GM18505 (cell line): Measurements from ENCODE around the gene FAM217B.

Experiments
- ATAC-seq: cut with Tn5 transposase; IDR thresholded peaks from one replicate; pipeline ENCODE4 v1.9.1; 2021; ENCODE audit not compliant: unreplicated experiment
- POLR2A ChIP-seq: IDR thresholded peaks from 4 replicates; pipeline ENCODE4 v1.6.1; 2011; ENCODE audit warnings: borderline replicate concordance; ENCODE audit not compliant: insufficient read depth, insufficient read length; ENCODE audit errors: extremely low read depth

Gene FAM217B

DNA sequence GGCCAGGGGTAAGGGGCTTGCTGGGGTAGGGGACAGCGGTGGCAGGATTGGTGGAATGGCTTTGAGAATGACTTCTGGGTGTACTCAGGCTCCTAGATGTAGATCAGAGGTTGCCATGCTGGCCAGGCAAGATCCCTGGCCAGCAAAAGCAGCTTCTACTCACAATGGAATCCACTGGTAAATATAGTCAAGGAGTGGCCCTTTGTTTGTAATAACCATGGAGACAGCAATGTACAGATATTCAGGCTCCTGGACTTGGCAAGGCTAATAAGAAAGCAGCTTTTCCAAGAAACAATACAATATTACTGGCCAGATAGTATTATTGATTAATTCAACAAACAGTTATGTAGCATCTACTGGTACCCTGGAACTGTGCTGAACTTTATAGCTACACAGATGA lies 55.9 kb downstream of the FAM217B start:
- ATAC-seq = no peak
- TF ChIP-seq POLR2A = no peak

DNA sequence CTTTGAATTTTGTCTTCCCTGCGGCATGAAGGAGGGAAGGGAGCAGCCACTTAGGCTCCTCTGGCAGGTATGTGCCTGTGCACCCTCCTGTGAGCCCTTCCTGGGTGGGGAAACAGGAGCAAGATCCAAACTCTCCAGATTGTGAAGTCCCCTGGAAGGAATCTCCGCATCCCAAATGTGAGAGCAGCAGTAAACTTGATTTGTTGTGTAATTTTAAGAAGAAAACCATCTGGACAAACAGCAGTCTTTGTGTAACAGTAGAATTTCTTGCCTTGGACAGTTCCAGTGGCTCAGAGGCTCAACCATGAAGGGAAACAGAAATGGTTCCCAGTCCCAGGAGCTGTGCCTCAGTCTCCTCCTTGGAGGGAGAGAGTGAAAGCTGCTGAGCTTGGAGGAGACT lies 57.7 kb downstream of the FAM217B start:
- no peak for ATAC-seq
- no peak for TF ChIP-seq POLR2A
